ENCODE results near the gene PRDM10. TPM values are rescaled to one million over a fixed set of nuclear protein-coding genes. Genes with fewer than 3 reads are reported as not detected.

Gene PRDM10
- total and polyA plus RNA-seq, 2 experiments from 2014 or later, result 4.1 to 12.0 TPM

DNA sequence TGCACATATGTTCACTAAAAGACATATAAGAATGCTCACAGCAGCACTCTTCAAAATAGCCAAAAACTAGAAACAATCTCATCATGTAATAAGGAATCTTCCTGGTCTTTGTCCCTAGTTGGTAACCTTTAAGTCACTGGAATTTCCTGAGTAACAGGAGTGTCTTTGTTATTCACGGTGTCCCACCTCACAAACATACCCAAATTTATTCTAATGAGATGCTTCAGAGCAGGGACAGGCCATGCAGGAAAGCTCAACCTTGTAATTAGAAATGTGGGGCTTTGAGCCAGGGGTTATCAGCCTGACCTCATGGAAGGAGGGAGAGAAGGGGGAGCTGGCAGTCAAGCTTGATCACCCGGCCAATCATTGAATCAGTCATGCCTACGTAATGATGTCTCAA is 66.9 kb downstream of the PRDM10 start:
- Histone ChIP-seq H3K4me1 (ENCODE audit: low read depth) (no peaks in the 10 kb centered on the region), H3K4me3 (no peak overlapping the region), H3K36me3 (peaks cover 2% of the 10 kb centered on the region), H3K27me3 (no peaks in the 10 kb centered on the region), H3K9me3 (ENCODE audit: low read depth) (no peaks in the 10 kb centered on the region), H3K27ac (no peak overlapping the region)
- DNase-seq (ENCODE audit: low read depth in 1 of 2, low spot score in 1 of 2), result no peak
- TF ChIP-seq, protein P1, sequence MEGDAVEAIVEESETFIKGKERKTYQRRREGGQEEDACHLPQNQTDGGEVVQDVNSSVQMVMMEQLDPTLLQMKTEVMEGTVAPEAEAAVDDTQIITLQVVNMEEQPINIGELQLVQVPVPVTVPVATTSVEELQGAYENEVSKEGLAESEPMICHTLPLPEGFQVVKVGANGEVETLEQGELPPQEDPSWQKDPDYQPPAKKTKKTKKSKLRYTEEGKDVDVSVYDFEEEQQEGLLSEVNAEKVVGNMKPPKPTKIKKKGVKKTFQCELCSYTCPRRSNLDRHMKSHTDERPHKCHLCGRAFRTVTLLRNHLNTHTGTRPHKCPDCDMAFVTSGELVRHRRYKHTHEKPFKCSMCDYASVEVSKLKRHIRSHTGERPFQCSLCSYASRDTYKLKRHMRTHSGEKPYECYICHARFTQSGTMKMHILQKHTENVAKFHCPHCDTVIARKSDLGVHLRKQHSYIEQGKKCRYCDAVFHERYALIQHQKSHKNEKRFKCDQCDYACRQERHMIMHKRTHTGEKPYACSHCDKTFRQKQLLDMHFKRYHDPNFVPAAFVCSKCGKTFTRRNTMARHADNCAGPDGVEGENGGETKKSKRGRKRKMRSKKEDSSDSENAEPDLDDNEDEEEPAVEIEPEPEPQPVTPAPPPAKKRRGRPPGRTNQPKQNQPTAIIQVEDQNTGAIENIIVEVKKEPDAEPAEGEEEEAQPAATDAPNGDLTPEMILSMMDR (IDR thresholded peaks at IDR 0.05; ENCODE audit: low read depth, low read length), result no peak

DNA sequence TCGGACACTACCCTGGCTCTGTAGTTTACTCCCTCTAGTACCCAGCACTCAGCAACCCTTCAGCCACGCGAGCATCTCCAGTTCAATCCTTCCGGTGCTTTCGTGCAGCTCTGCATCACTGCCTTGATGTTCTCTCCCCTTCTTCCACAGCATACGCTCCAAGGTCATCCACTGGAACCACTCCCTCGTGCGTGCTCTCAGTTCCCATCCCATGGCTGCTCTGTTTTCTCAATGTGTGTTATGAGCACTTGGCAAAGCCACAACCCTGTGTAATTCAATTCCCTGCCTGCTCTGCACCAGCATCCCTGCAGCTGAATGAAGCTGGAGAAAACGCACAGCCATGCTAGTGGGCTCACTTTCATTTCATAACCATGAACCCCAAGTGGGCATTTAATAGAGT is 68.7 kb downstream of the PRDM10 start:
- Histone ChIP-seq H3K27ac (no peak overlapping the region), H3K27me3 (no peaks in the 10 kb centered on the region), H3K4me3 (no peak overlapping the region), H3K9me3 (ENCODE audit: low read depth) (no peaks in the 10 kb centered on the region), H3K36me3 (peaks cover 3% of the 10 kb centered on the region), H3K4me1 (ENCODE audit: low read depth) (no peaks in the 10 kb centered on the region)
- TF ChIP-seq, protein P1 (IDR thresholded peaks at IDR 0.05; ENCODE audit: low read depth, low read length), result no peak
- DNase-seq (ENCODE audit: low read depth in 1 of 2, low spot score in 1 of 2), result no peak

DNA sequence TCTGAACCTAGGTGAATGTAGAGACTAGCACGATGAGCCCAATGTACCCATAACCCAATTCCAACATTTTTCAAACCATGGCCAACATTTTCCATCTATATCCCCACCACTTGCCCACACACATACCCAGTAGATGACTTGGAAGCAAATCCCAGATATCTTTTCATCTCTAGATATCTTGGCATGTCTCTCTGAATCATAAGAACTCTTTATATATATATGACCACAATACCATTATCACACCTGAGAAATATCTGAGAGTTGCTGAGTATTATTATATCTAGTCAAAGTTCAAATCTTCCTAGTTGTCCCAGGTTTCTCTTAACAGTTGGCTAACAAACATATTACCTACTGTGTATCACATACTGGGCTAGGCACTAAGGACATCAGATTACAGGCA is 69.4 kb downstream of the PRDM10 start:
- Histone ChIP-seq H3K36me3 (peaks cover 3% of the 10 kb centered on the region), H3K4me3 (no peak overlapping the region), H3K27me3 (no peaks in the 10 kb centered on the region), H3K27ac (no peak overlapping the region), H3K4me1 (ENCODE audit: low read depth) (no peaks in the 10 kb centered on the region), H3K9me3 (ENCODE audit: low read depth) (no peaks in the 10 kb centered on the region)
- DNase-seq (ENCODE audit: low read depth in 1 of 2, low spot score in 1 of 2), result no peak
- TF ChIP-seq, protein P1 (IDR thresholded peaks at IDR 0.05; ENCODE audit: low read depth, low read length), result no peak

DNA sequence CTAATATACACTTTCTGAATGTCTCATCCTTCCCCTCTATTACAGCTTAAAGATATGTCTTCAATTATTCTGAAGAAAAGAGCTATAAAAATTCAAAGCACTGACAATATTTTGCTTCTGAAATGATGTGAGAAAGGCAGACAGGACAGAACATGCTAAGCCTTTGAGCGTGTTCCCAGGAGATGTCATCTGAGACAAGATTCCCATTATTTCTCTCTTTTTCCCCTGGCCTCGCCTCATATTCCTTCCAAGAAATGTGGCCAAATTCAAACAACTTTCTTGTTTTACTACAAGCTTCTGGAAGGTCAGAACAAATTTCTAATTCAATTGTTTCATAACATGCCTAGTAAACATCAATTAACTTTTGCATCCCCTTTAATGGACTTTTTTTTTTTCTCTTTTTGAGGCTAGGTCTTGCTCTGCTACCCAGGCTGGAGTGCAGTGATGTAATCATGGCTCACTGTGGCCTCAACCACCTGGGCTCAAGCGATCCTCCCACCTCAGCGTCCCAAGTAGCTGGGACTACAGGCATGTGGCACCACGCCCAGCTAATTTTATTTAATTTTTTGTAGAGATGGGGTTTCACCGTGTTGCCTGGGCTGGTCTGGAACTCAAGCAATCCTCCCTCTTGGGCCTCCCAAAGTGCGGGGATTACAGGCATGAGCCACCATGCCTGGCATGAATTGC is 70.1 kb downstream of the PRDM10 start:
- TF ChIP-seq, protein P1 (IDR thresholded peaks at IDR 0.05; ENCODE audit: low read depth, low read length), result no peak
- Histone ChIP-seq H3K36me3 (peaks cover 3% of the 10 kb centered on the region), H3K4me3 (no peak overlapping the region), H3K4me1 (ENCODE audit: low read depth) (no peaks in the 10 kb centered on the region), H3K9me3 (ENCODE audit: low read depth) (no peaks in the 10 kb centered on the region), H3K27me3 (no peaks in the 10 kb centered on the region), H3K27ac (no peak overlapping the region)
- no peak for DNase-seq (ENCODE audit: low read depth in 1 of 2, low spot score in 1 of 2)

DNA sequence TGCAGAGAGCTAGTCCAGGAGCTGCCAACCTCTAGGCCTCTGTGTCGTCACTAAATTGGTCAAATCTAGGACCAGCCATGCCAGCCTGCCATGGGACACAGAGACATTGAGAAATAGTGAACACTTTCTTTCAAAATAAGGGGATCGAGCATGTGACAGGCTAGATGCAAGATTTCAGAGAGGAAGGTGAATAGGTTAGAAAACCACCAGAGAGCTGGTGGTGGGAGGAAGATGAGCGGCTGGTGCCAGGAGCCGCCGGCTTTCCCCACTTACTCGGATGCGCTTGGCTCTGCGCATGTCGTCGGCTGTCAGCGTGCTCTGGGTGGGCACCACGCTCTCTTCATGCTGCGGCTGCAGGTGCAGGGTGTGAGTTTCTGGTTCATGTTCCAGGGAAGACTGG is 71.9 kb downstream of the PRDM10 start:
- no peak overlapping the region for H3K4me3 ChIP-seq
- TF ChIP-seq, protein P1 (IDR thresholded peaks at IDR 0.05; ENCODE audit: low read depth, low read length), result no peak
- peaks cover 3% of the 10 kb centered on the region for H3K36me3 ChIP-seq
- H3K27ac ChIP-seq, result no peak overlapping the region
- no peaks in the 10 kb centered on the region for H3K4me1 ChIP-seq (ENCODE audit: low read depth)
- H3K9me3 ChIP-seq (ENCODE audit: low read depth), result no peaks in the 10 kb centered on the region
- H3K27me3 ChIP-seq, result no peaks in the 10 kb centered on the region
- DNase-seq (ENCODE audit: low read depth in 1 of 2, low spot score in 1 of 2), result no peak
